Muscle layer of colon (tissue), 2 donors: ENCODE results near the gene EBF3.

Experiments
- H3K27ac ChIP-seq: one replicate; pipeline ENCODE4 v1.7.0; 2013; ENCODE audit warnings: low read depth, mild to moderate bottlenecking, low read length, moderate library complexity
- H3K27me3 ChIP-seq, 2 donors: one replicate each; pipeline ENCODE4 v1.7.0; 2013; ENCODE audit warnings: low read length in 2 of 2, mild to moderate bottlenecking in 2 of 2; ENCODE audit not compliant: insufficient read depth in 2 of 2, control insufficient read depth in 1 of 2
- H3K36me3 ChIP-seq: one replicate; pipeline ENCODE4 v1.7.0; 2013; ENCODE audit warnings: mild to moderate bottlenecking, low read length; ENCODE audit not compliant: insufficient read depth
- H3K4me1 ChIP-seq: one replicate; pipeline ENCODE4 v1.7.0; 2013; ENCODE audit warnings: mild to moderate bottlenecking, low read length; ENCODE audit not compliant: insufficient read depth
- H3K4me3 ChIP-seq, 2 donors: one replicate each; pipeline ENCODE4 v1.7.0; 2013; ENCODE audit warnings: low read length in 2 of 2, low read depth in 1 of 2, mild to moderate bottlenecking in 1 of 2, moderate library complexity in 1 of 2
- H3K9ac ChIP-seq: one replicate; pipeline ENCODE4 v1.7.0; 2013; ENCODE audit warnings: low read length
- H3K9me3 ChIP-seq: one replicate; pipeline ENCODE4 v1.7.0; 2013; ENCODE audit warnings: mild to moderate bottlenecking, low read length
- donor health status: abdominal sarcoma.
- donor health status: Adenocarcinoma of cecum.

EBF3 gene

GRCh38 chr10:129815898-129816655, 148.0 kb downstream of the EBF3 start:
- no peaks in the 10 kb centered on the region for H3K36me3 ChIP-seq
- no peaks in the 10 kb centered on the region for H3K4me1 ChIP-seq
- no peak overlapping the region for H3K4me3 ChIP-seq
- no peak overlapping the region for H3K27ac ChIP-seq
- H3K9me3 ChIP-seq = no peaks in the 10 kb centered on the region
- H3K27me3 ChIP-seq = peaks cover 0 to 7% of the 10 kb centered on the region in 2 donors
- no peak overlapping the region for H3K9ac ChIP-seq

- Histone ChIP-seq H3K36me3 (no peaks in the 10 kb centered on the region), H3K4me3 (no peak overlapping the region), H3K27ac (no peak overlapping the region), H3K9ac (no peak overlapping the region), H3K9me3 (no peaks in the 10 kb centered on the region), H3K27me3 (peaks cover 0 to 7% of the 10 kb centered on the region in 2 donors), H3K4me1 (no peaks in the 10 kb centered on the region)
Observed at GRCh38 chr10:129814681-129815646, 149.1 kb downstream of the EBF3 start.

GRCh38 chr10:129812398-129812797, 151.7 kb downstream of the EBF3 start:
- Histone ChIP-seq H3K27ac (no peak overlapping the region), H3K36me3 (no peaks in the 10 kb centered on the region), H3K4me1 (no peaks in the 10 kb centered on the region), H3K9me3 (no peaks in the 10 kb centered on the region), H3K4me3 (no peak overlapping the region), H3K9ac (no peak overlapping the region), H3K27me3 (peaks cover 0 to 7% of the 10 kb centered on the region in 2 donors)

- Histone ChIP-seq H3K4me1 (no peaks in the 10 kb centered on the region), H3K27ac (no peak overlapping the region), H3K9ac (no peak overlapping the region), H3K36me3 (no peaks in the 10 kb centered on the region), H3K27me3 (peaks cover 0 to 7% of the 10 kb centered on the region in 2 donors), H3K4me3 (no peak overlapping the region), H3K9me3 (no peaks in the 10 kb centered on the region)
Observed at GRCh38 chr10:129811208-129811607, 152.9 kb downstream of the EBF3 start.

- Histone ChIP-seq H3K4me3 (no peak overlapping the region), H3K9me3 (no peaks in the 10 kb centered on the region), H3K36me3 (no peaks in the 10 kb centered on the region), H3K27ac (no peak overlapping the region), H3K9ac (no peak overlapping the region), H3K4me1 (no peaks in the 10 kb centered on the region), H3K27me3 (peaks cover 0 to 7% of the 10 kb centered on the region in 2 donors)
Observed at GRCh38 chr10:129809841-129810240, 154.2 kb downstream of the EBF3 start.

GRCh38 chr10:129809431-129809830, 154.6 kb downstream of the EBF3 start:
- no peak overlapping the region for H3K4me3 ChIP-seq
- no peak overlapping the region for H3K27ac ChIP-seq
- peaks cover 0 to 7% of the 10 kb centered on the region in 2 donors for H3K27me3 ChIP-seq
- no peaks in the 10 kb centered on the region for H3K4me1 ChIP-seq
- no peak overlapping the region for H3K9ac ChIP-seq
- H3K36me3 ChIP-seq = no peaks in the 10 kb centered on the region
- H3K9me3 ChIP-seq = no peaks in the 10 kb centered on the region

- Histone ChIP-seq H3K36me3 (no peaks in the 10 kb centered on the region), H3K9me3 (no peaks in the 10 kb centered on the region), H3K4me3 (no peak overlapping the region), H3K4me1 (no peaks in the 10 kb centered on the region), H3K9ac (no peak overlapping the region), H3K27ac (no peak overlapping the region), H3K27me3 (peaks cover 0 to 7% of the 10 kb centered on the region in 2 donors)
Observed at GRCh38 chr10:129808092-129808983, 155.7 kb downstream of the EBF3 start.

- Histone ChIP-seq H3K27me3 (peaks cover 0 to 7% of the 10 kb centered on the region in 2 donors), H3K4me1 (no peaks in the 10 kb centered on the region), H3K27ac (no peak overlapping the region), H3K36me3 (no peaks in the 10 kb centered on the region), H3K4me3 (no peak overlapping the region), H3K9ac (no peak overlapping the region), H3K9me3 (no peaks in the 10 kb centered on the region)
Observed at GRCh38 chr10:129807211-129807610, 156.9 kb downstream of the EBF3 start.

GRCh38 chr10:129800796-129801340, 163.2 kb downstream of the EBF3 start:
- H3K27ac ChIP-seq = no peak overlapping the region
- H3K9me3 ChIP-seq = no peaks in the 10 kb centered on the region
- H3K4me3 ChIP-seq = no peak overlapping the region
- no peak overlapping the region for H3K9ac ChIP-seq
- no peaks in the 10 kb centered on the region for H3K36me3 ChIP-seq
- no peaks in the 10 kb centered on the region for H3K27me3 ChIP-seq
- H3K4me1 ChIP-seq = no peaks in the 10 kb centered on the region

- Histone ChIP-seq H3K9me3 (no peaks in the 10 kb centered on the region), H3K36me3 (no peaks in the 10 kb centered on the region), H3K4me3 (no peak overlapping the region), H3K27ac (no peak overlapping the region), H3K4me1 (no peaks in the 10 kb centered on the region), H3K27me3 (no peaks in the 10 kb centered on the region), H3K9ac (no peak overlapping the region)
Observed at GRCh38 chr10:129799942-129800341, 164.1 kb downstream of the EBF3 start.
